Kidney tubule cell (primary cell): Measurements from ENCODE around the gene ABLIM3.

Experiments
- DNase-seq: peaks from one replicate; pipeline ENCODE4 v3.0.0-alpha.2; 2018; ENCODE audit warnings: low spot score

The ABLIM3 gene

DNA sequence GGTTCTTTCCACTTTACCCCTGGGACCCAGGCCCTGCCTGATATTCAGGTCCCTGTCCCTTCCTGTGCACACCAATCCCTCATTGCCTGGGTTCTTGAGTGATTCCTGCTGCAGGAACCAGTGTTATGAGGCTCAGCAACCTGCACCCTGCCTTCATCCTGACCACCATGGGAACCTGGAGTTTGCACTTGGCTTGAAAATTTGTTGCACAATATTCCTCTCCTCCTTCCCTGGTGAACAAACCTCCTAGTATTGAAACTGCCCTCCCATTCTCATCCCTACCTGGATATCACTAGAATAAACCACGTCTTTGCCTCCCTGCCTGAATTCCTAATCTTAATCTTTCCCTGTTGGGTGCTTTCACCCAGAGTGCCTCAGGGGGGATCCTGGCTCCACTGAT is 78.3 kb downstream of the ABLIM3 start:
- DNase-seq, result no peak

DNA sequence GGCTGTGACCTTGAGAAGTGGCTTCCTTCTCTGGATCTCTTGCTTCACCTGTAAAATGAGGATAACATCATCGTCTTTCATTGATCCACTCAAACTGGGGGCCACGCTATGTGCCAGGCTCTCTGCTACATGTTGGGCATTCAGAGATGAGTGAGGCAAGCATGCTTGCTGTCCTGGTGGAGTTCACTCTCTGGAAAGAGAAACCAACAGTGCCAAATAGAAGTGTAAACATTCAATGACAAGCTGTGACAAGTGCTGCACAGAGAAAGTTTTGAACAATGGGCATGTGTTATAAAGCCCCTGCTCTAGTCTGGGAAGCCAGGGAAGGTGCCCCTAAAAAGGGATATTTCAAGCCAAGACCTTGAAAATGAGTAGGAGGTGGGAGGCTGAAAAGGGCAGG is 79.5 kb downstream of the ABLIM3 start:
- DNase-seq, result no peak

DNA sequence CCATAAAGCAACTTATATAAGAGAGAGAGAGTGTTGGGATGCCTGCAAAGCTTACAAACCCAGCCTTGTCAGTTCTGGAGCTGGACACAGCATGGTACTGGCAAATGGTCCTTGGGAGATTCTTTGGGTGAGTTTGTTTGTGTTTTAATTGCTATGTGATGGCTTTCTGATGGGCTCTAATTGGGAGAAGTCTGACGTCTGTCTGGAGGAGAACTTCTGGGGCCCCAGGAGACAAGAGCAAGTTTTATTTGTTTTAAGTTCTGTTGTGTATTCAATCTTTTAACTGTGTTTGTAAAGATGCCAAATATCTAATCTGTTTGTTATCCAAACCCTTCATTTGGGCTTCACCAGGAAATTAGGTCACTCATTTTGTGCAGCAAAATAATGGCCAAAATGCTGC is 80.0 kb downstream of the ABLIM3 start:
- no peak for DNase-seq

DNA sequence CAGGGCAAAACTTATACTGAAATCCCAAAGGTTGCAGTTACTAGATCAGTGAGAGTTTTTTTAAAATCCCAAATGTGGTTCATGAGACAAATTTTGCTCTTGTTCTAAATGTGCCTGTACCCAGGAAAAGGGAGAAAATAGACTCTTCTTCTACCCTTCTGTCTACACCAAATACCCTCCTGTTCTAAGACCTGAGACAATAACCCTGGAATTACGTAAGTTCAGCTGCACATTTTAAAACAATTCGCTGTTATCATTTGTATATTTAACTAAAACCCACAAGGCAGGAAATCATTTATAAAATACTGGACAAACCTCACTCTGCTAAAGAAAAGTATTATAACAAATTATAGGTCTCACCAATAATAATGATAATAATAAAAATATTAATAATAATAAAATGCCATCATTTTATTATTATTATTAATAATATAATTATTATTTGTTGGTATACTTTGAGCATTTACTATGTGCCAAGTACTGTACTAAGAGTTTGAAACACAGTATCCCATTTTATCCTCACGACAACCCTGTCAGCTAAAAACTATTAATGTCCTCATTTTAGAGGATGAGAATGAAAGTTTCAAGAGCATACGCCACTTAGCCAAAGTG is 80.5 kb downstream of the ABLIM3 start:
- no peak for DNase-seq

DNA sequence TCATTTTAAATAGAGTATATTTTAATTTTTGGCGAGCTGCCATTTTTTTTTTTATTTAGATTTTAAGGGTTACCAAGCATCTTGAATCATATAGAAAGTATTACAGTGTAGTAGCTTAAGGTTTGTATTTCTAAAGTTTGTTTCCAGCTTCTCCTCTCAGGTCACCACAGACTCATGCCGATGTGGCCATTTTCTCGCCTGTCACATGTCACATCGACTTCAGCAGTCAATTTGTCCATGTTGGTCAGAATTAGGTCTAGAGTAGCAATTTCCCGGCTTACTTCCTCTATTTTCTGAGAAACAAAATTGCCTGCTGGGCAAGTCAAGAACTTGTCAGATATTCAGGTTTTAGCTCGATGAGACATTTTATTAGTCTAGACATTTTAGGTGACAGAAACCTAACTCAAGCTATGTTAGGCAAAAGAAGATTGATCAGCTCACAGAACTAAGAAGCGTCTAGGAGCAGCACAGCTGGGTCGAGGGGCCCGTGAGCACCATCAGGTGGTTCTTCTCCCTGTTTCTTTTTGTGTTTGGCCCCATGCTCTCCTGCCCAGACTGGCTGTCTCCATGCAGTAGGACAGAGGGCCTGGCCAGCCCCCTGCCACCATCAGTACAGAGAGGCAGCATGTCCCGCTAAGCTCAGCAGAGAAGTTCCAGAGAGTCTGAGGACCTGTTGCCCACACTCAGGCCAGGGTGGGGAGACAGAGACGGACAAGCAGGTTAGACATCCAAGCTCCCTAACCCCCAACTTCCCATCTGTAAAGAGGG is 82.0 kb downstream of the ABLIM3 start:
- DNase-seq, result no peak

DNA sequence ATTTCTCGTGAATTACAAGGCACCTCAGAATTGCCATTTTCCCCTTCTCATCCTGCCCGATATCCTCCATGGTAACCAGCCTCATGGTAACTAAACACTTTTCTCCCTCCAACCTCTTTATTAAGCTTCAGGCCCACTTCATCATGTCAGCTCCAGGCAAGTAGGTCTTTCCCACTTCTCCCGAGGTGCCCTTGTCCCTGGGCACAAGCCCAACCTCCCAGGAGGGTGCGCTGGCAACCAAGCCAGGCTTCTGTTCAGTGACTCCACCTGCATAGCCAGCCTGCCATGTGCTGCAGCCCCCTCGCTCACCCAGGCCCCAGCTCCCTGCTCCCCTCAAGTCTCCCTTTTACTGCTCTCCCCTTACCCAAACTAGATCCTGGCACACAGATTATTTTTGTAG is 83.0 kb downstream of the ABLIM3 start:
- DNase-seq, result no peak

DNA sequence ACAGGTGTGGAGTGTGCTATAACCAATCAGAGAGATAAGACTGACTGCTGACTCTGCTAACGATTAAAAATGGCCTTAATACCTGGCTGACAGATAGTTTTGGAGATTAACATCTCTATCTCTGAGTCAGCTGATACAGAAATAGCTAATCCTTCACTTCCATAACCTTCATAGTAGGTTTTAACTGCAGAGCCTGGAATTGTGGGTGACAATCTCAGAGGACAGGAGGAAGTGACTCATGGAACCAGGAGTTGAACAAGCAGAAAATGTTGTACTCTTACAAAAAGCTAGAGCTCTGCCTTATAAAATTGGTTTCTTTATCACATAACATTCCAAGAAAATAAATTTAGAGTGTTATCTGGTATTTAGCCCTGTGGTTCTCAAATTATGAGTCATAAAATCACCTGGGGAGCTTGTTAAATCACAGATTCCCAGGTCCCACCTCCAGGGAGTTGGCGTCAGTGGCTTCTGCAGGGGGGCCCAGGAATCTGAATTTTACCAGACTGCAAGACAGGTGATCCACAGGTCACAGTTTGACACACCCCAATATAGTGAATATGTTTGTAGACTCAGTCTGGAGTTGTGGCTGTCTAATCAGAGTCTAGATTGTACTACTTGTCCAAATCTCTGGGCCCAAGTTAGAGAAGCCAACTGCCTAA is 86.0 kb downstream of the ABLIM3 start:
- DNase-seq, result peak; percentile 85

DNA sequence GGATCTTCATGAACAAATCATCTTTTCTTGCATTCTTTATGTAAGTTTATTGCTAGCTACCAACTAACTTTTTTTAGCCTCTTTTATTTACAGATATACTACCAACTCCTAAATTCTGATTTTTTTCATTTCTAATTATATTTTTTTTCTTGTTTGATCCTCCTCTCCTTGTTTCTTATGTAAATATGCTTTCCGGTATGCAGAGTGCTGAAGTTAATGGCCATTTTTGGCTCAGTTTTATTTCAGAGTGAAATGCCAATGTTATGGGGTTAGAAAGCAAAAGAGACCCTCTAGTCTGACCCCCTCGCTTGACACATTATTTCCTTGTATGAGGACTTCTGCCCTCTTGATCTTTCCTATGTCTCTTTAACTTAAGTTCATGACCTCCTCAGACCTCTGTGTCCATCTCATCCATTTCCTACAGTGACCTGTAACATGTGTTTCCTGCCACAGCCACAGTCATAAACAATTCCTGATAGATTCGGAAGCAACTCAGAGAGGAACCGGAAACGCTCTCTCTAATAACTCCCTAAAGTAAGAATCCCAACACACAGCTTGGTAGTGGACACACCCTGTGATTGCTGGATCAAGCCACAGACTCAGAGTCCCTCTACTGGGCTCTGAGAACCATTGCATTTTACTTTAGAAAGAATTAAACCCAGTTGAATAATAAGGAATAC is 87.5 kb downstream of the ABLIM3 start:
- peak; percentile 85 for DNase-seq

DNA sequence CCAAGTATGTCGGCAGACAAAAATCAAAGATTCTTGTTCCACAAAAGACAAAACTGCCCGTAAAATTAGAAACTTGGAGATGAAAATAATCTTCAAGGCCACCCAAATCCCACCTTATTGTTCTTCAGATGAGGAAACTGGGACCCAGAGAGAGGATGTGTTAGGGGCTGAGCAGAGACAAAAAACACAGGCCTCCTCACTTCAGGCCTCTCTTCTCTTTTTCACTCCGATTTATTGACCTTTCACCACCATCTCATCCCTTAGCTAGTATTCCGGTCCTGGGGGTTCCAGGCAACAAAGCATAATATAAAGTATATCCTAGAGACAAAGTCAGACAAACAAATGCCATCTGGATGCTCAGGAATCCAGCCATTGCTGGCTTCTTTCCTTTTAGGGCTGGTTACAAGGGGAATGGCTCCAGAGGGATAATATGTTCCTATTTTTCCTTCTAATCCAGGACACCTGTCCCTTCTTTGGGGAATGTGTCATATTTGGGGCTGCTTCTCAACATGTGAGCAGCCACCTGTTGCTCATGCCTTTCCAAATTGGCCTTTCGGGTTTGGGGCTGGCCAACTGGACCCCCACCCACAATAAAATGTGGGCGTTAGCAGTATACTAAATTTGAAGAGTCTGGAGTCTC is 88.1 kb downstream of the ABLIM3 start:
- DNase-seq, result no peak

DNA sequence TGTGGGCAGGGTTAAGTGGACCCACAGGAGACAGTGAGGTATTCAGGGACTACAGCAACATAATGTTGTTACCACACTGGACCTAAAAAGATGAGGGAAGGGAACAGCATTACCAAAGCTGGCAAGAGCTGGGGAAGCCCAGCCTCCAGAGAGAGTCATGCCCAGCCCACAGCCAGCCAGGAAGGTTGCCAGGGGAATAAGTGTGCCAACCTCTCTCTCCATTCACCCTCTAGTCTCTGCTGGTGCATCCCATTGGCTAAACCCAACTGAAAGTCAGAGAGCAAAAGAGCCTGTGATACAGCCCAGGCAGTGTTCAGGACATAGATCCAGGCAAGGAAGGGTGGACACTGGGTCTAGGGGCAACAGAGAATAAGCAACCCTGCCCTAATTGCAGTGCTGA is 94.5 kb downstream of the ABLIM3 start:
- DNase-seq, result no peak

DNA sequence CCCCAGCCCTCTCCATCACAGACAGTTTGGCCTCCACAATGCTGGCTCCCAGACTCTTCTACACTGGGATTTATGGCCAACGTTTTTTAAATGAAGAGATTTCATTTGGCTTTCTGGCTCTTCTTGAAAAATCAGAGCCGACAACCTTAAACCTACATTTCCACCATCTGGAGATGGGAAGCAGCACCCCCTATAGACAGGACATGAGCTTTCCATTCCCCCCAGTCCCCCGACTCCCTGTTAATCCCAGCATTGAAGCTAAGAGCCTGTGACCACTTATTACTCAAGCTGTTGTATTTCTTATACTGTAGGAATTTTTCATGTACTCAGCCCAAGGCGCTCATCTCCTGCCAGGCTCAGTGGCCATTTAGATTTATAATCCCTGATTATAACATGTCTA is 96.4 kb downstream of the ABLIM3 start:
- DNase-seq, result no peak

DNA sequence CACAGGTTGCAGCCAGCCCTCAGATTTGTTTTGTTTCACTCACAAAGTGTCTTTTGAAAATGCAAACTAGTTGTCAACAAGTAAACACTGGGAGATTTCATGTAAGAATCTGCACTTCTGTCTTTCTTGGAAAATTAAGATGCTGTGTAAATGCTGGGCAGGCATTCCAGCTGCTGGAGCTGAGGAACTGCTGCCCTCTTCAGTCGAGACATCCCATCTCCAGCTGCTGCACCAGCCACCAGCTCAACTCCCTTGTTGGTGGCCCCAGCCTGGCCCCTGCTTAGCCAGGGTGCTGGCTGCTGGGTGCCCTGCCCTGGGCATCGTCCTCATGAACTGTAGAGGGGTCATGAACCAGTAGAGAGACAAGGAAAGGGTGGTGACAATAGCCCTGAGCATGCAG is 97.2 kb downstream of the ABLIM3 start:
- DNase-seq, result no peak

DNA sequence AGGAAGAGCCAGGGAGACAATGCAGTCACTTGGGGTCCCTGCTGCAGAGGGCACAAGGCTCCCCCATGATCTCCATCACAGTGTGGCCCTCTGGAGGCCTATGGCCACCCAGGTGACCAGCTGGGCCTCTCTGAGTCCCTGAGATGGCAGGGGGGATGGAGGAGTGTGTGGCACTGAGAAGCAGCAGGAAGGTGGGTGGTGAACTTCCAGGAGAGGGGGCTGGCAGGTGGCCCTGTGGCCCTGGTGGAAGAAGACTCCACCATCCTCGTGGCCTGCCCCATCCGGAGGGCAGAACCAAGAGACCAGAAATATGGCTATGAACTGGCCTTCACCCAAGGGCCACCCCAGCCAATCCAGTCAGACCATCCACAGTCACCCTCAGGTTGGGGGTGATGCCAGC is 98.6 kb downstream of the ABLIM3 start:
- DNase-seq, result no peak

DNA sequence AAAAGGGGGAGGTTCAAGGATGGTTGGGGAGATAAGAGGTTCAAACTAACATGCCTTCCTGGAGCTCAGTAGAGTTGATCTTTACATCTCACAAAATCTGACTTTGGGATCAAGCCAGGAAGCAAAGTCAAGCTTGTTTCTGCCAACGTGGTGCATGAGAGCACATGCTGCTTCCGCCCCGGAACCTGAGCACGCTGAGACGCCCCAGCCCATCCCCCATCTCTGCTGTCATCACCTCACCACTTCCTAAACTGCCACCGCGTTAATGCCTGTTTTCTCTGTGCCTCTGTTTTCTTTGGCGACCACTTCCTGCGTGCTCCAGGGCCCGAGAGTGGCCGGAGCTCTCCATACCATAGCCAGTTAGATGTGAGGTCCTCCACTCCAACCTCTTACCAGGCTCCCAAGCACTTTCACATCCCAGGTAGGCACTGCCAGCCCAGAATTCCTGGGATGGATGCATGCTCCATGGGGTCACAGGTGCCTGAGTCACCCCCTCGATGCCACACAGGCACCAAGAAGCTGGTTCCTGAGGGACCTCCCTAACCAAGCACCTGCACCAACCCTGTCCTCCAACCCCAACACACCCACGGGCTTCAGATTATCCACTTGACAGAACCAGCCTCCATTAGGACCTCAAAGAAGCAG is 99.2 kb downstream of the ABLIM3 start:
- no peak for DNase-seq

DNA sequence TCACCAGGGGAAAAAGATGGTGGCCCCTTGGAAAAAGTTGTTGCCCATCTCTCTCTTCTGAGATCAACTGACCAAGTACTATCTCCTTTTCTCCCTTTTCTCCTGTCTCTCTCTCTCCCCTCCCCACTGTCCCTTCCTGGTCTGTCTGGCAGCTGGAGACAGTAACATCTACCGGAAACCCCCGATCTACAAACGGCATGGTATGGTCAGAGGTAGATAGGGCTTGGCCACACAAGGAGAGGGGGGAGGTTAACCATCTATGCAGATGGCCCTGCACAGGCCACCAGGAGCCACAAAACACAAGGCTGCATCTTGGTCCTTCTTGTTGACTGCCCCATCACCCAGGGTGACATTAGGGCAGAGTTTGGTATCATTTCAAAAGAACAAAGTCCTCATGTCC is 101.0 kb downstream of the ABLIM3 start:
- no peak for DNase-seq

DNA sequence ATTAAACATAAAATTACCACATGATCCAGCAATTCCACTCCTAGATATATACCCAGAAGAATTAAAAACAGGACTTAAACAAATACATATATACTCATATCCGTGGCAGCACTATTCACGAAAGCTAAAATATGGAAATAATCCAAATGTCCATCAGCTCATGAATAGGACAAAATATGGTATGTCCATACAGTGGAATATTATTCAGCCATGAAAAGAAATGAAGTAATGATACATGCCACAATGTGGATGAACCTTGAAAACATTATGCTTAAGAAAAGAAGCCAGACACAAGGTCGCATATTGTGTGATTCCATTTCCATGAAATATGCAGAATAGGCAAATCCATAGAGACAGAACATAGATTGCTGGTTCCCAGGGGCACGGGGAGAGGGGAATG is 105.6 kb downstream of the ABLIM3 start:
- no peak for DNase-seq

DNA sequence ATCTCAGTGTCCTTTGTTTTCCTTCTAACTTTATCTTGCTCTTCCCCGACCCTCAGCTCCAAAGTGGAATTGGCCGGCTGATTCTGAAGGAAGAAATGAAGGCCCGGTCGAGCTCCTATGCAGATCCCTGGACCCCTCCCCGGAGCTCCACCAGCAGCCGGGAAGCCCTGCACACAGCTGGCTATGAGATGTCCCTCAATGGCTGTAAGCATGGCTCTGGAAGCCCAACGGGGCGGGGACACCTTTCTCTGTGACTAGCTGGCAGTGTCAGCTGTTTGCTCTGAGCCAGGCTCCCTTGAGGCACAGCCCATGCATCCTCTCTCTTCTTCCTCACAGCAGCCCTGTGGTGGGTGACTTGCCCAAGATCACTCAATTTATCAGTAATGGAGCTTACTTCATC is 106.4 kb downstream of the ABLIM3 start:
- no peak for DNase-seq

DNA sequence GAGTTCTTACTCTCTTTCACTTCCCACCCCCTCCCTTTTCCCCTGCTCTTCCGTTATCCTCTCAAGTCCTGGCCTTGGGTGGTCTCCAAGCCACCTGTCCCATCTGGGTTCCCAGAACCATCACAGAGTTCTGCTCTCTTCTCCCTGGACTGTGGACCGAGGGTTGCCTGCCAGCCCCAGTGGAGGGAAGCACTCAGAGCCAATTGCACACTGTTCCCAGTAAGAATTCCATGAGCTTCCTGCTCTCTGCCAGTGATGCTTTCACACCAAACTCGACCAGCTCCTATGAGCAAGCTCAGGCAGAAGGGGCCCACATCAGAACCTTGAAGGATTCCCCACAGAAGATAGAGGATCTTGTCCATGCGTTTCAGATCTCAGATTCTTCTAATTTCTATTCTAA is 110.3 kb downstream of the ABLIM3 start:
- no peak for DNase-seq

DNA sequence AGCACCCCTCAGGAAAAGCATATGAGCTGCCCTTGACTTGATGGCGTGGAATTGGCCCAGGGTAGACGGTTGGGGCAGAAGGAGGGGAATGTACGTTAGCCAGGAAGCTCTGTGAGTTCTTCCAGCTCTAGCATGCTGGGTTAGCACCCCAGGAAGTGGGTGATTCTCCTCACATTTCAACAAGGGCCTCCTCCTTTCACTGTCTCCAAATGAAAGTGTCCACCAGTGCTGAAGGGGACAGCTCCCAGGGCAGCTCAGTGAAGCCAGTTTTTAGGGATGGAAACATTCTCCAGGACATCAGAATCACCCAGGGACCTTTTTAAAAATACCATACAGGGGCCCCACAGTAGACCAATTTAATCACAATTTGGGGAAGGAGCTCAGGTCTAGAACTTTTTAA is 113.2 kb downstream of the ABLIM3 start:
- peak; percentile 33 for DNase-seq

DNA sequence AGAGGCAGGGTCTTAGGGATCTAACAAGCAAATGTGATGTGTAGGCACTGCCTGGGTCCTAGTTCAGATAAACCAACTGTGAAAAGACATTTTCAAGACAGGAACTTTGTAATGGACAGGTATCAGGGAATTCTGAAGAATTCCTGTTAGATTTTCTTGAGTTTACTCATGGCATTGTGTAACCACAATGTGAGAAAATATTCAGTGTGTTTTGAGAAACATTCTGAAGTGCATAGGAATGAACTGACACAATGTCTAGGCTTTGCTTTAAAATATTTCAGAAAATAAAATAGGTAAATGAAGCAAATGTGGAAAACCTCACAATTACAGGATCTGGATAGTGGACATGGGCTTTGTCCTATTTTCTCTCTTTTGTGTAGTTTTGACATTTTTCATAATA is 115.2 kb downstream of the ABLIM3 start:
- peak; percentile 77 for DNase-seq

DNA sequence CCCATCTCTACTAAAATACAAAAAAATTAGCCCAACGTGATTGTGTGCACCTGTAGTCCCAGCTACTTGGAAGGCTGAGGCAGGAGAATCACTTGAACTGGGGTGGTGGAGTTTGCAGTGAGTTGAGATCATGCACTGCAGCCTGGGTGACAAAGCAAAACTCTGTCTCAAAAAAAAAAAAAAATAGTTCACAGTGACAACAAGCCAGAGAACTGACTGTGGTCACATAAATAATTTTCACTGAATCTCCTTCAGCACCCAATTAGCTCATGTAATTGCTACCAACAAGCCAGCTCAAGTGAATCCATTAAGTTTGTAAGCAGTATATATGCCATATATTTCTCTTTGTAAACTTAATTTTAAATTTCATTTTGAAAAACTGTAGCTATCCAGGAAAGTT is 115.8 kb downstream of the ABLIM3 start:
- peak; percentile 58 for DNase-seq
